OCI-LY7 (cell line): Measurements from ENCODE around the gene CCL1. TPM values are rescaled to one million over a fixed set of nuclear protein-coding genes. Genes with fewer than 3 reads are reported as not detected.
"Not testable (repeated sequence)": the region's sequence is repeated elsewhere in the genome, so short reads cannot be mapped to it uniquely, and the experiment has no call there.

Experiments
- BruUV-seq: library from RNA; stranded (reverse); fragments of 400-500 nt; replicated peaks from 2 replicates; lab custom pipeline; 2021; lab: Mats Ljungman, UMichigan
- CTCF ChIA-PET: fragments of 300-600 bp; sonication (Branson Sonifier 250); formaldehyde crosslinking; loops from one replicate; lab custom pipeline; 2022; ENCODE audit warnings: antibody characterized with exemption; ENCODE audit not compliant: unreplicated experiment; lab: Charles Lee
- POLR2A ChIA-PET: fragments of 300-600 bp; sonication (Branson Sonifier 250); formaldehyde crosslinking; loops from one replicate; lab custom pipeline; 2022; ENCODE audit warnings: antibody characterized with exemption; lab: Charles Lee
- DNase-seq: peaks from one replicate; pipeline ENCODE4 v3.0.0-alpha.2; 2015; ENCODE audit warnings: low spot score
- H2AFZ ChIP-seq: fragments of 200-600 bp; sonication (generic), shearing (Covaris generic); 2 replicates; pipeline ENCODE4 v1.6.1; 2014; ENCODE audit warnings: mild to moderate bottlenecking, antibody characterized with exemption, low read length, moderate library complexity
- H3K27ac ChIP-seq: fragments of 200-600 bp; sonication (generic); 2 replicates; pipeline ENCODE4 v1.5.1; 2014; ENCODE audit warnings: mixed run types, low read depth, mild to moderate bottlenecking, moderate library complexity, low read length, inconsistent platforms; ENCODE audit not compliant: poor library complexity, severe bottlenecking
- H3K36me3 ChIP-seq: fragments of 200-600 bp; sonication (generic); 2 replicates; pipeline ENCODE4 v1.6.1; 2014; ENCODE audit warnings: mild to moderate bottlenecking, antibody characterized with exemption, low read length, moderate library complexity, mixed read lengths; ENCODE audit not compliant: insufficient read depth
- H3K4me1 ChIP-seq: fragments of 200-600 bp; sonication (generic); 2 replicates; pipeline ENCODE4 v1.5.1; 2014; ENCODE audit warnings: mild to moderate bottlenecking, low read length; ENCODE audit not compliant: insufficient read depth, poor library complexity, severe bottlenecking
- H3K4me2 ChIP-seq: fragments of 200-600 bp; sonication (generic); 2 replicates; pipeline ENCODE4 v1.6.1; 2014; ENCODE audit warnings: mild to moderate bottlenecking, low read length
- H3K4me3 ChIP-seq: fragments of 200-600 bp; sonication (generic); 2 replicates; pipeline ENCODE4 v1.5.1; 2014; ENCODE audit warnings: mild to moderate bottlenecking, low read depth, low read length; ENCODE audit not compliant: poor library complexity, severe bottlenecking
- H3K79me2 ChIP-seq: fragments of 200-600 bp; sonication (generic); 2 replicates; pipeline ENCODE4 v1.6.1; 2016; ENCODE audit warnings: low read depth, mild to moderate bottlenecking, low read length, moderate library complexity, mixed read lengths; ENCODE audit not compliant: insufficient read depth
- H3K9me2 ChIP-seq: fragments of 200-600 bp; sonication (generic); 2 replicates; pipeline ENCODE4 v1.6.1; 2016; ENCODE audit warnings: mild to moderate bottlenecking, low read length, mixed read lengths; ENCODE audit not compliant: insufficient read depth
- H3K9me3 ChIP-seq: fragments of 200-600 bp; sonication (generic); 2 replicates; pipeline ENCODE4 v1.6.1; 2014; ENCODE audit warnings: mild to moderate bottlenecking, mixed run types, low read length, mixed read lengths
- H4K20me1 ChIP-seq: fragments of 200-600 bp; sonication (generic); 2 replicates; pipeline ENCODE4 v1.6.1; 2014; ENCODE audit warnings: mild to moderate bottlenecking, antibody characterized with exemption, low read length, moderate library complexity, mixed read lengths; ENCODE audit not compliant: insufficient read depth
- EZH2phosphoT487 ChIP-seq: fragments of 200-600 bp; sonication (generic); IDR thresholded peaks from 2 replicates; pipeline ENCODE4 v1.6.1; 2018; ENCODE audit warnings: low read depth, borderline replicate concordance, mild to moderate bottlenecking, mixed run types, antibody characterized with exemption, low read length, moderate library complexity, mixed read lengths
- intact Hi-C: fragments of 100-400 bp; cut with micrococcal nuclease; formaldehyde crosslinking; loops from one replicate; pipeline ENCODE4 v1.10.0; 2022; ENCODE audit not compliant: unreplicated experiment
- total RNA-seq, 2 experiments: library from RNA; depleted of rRNA in 1 of 2; stranded (reverse); fragments of >200 nt in 1 of 2; shearing (Covaris generic) in 1 of 2; gene quantifications; 2 replicates each; pipeline ENCODE4 v1.2.3, GENCODE V29; 2014 to 2022
- TF ChIP-seq, protein P1 (sequence below): fragments of 200-600 bp; sonication (generic); conservative IDR thresholded peaks from 2 replicates; pipeline ENCODE4 v1.5.1; 2014; ENCODE audit warnings: mild to moderate bottlenecking, antibody characterized with exemption, low read length, moderate library complexity, mixed read lengths

The CCL1 gene
- total RNA-seq, 2 experiments from 2014 or later = not detected

DNA sequence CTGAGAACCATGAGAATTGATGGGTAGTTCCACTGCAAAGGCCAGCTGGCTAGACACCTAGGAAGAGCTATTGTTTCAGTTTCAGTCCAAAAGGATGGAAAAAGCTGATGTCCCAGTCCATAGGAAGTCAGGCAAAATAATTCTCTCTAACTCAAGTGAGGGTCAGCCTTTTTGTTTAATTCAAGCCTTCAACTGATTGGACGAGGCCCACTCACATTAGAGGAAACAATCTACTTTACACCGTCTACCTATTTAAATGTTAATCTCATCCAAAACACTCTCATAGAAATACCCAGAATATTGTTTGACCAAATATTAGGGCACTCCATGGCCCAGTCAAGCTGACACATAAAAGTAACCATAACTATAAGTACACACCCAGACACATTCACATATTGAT, 21.1 kb downstream of the CCL1 start:
- DNase-seq = no peak
- Histone ChIP-seq H3K9me3 (no peaks in the 10 kb centered on the region), H3K4me1 (no peaks in the 10 kb centered on the region), H3K79me2 (no peaks in the 10 kb centered on the region), H3K9me2 (no peaks in the 10 kb centered on the region), H4K20me1 (no peaks in the 10 kb centered on the region), H3K4me3 (no peak overlapping the region), H3K4me2 (no peak overlapping the region), H3K36me3 (no peaks in the 10 kb centered on the region), H2AFZ (no peak overlapping the region), H3K27ac (no peak overlapping the region)
- CTCF ChIA-PET = no interaction called here
- BruUV-seq = no TSS peak
- intact Hi-C loops = no loop called here
- POLR2A ChIA-PET = no interaction called here
- TF ChIP-seq, protein P1, sequence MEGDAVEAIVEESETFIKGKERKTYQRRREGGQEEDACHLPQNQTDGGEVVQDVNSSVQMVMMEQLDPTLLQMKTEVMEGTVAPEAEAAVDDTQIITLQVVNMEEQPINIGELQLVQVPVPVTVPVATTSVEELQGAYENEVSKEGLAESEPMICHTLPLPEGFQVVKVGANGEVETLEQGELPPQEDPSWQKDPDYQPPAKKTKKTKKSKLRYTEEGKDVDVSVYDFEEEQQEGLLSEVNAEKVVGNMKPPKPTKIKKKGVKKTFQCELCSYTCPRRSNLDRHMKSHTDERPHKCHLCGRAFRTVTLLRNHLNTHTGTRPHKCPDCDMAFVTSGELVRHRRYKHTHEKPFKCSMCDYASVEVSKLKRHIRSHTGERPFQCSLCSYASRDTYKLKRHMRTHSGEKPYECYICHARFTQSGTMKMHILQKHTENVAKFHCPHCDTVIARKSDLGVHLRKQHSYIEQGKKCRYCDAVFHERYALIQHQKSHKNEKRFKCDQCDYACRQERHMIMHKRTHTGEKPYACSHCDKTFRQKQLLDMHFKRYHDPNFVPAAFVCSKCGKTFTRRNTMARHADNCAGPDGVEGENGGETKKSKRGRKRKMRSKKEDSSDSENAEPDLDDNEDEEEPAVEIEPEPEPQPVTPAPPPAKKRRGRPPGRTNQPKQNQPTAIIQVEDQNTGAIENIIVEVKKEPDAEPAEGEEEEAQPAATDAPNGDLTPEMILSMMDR = no peak
- no peak for TF ChIP-seq EZH2phosphoT487

DNA sequence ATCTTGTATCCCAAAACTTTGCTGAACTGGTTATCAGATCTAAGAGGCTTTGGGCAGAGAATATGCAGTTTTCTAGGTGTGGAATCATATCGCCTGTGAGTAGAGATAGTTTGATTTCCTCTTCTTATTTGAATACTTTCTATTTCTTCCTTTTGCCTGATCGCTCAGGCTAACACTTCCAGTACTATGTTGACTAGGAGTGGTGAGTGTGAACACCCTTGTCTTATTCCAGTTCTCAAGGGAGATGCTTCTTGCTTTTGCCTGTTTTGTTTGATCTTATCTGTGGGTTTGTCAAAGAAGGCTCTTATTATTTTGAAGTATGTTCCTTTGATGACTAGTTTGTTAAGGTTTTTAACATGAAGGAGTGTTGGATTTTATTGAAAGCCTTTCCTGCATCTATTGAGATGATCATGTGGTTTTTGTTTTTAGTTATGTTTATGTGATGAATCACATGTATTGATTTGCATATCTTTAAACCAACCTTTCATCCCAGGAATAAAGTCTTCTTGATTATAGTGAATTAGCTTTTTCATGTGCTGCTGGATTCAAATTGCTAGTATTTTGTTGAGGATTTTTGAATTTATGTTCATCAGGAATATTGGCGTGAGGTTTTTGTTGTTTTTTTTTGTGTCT, 23.8 kb downstream of the CCL1 start:
- Histone ChIP-seq H3K27ac (no peak overlapping the region), H3K4me3 (no peak overlapping the region), H2AFZ (no peak overlapping the region), H3K9me3 (no peaks in the 10 kb centered on the region), H3K4me1 (no peaks in the 10 kb centered on the region), H4K20me1 (no peaks in the 10 kb centered on the region), H3K9me2 (no peaks in the 10 kb centered on the region), H3K36me3 (no peaks in the 10 kb centered on the region), H3K4me2 (no peak overlapping the region), H3K79me2 (no peaks in the 10 kb centered on the region)
- no TSS peak for BruUV-seq
- no peak for DNase-seq
- TF ChIP-seq, protein P1 = no peak
- no peak for TF ChIP-seq EZH2phosphoT487
- CTCF ChIA-PET = no interaction called here
- POLR2A ChIA-PET = interaction anchor here (0.7 kb wide), 1 partner anchor 10 kb away, joined by 3 read pairs; no protein-coding TSS in a partner anchor
- intact Hi-C loops = loop anchor here (10.0 kb wide), 1 partner anchor 74 kb away; no protein-coding TSS in a partner anchor

DNA sequence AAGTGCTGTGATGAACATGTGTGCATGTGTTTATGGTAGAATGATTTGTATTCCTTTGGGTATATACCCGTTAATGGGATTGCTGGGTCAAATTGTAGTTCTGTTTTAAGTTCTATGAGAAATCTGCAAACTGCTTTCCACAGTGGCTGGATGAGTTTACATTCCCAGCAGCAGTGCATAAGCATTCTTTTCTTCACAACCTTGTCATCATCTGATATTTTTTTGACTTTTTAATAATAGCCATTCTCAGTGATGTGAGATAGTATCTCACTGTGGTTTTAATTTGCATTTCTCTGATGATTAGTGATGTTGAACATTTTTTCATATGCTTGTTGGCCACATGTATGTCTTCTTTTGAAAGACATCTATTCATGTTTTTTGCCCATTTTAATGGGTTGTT, 25.3 kb downstream of the CCL1 start:
- Histone ChIP-seq H3K9me2 (no peaks in the 10 kb centered on the region), H3K9me3 (no peaks in the 10 kb centered on the region), H4K20me1 (no peaks in the 10 kb centered on the region), H3K27ac (no peak overlapping the region), H3K79me2 (no peaks in the 10 kb centered on the region), H3K36me3 (no peaks in the 10 kb centered on the region), H3K4me3 (no peak overlapping the region), H2AFZ (no peak overlapping the region), H3K4me2 (no peak overlapping the region), H3K4me1 (no peaks in the 10 kb centered on the region)
- BruUV-seq = no TSS peak
- intact Hi-C loops = loop anchor here (10.0 kb wide), 1 partner anchor 73 kb away; no protein-coding TSS in a partner anchor
- DNase-seq = no peak
- TF ChIP-seq, protein P1 = no peak
- TF ChIP-seq EZH2phosphoT487 = no peak
- POLR2A ChIA-PET = no interaction called here
- CTCF ChIA-PET = no interaction called here

DNA sequence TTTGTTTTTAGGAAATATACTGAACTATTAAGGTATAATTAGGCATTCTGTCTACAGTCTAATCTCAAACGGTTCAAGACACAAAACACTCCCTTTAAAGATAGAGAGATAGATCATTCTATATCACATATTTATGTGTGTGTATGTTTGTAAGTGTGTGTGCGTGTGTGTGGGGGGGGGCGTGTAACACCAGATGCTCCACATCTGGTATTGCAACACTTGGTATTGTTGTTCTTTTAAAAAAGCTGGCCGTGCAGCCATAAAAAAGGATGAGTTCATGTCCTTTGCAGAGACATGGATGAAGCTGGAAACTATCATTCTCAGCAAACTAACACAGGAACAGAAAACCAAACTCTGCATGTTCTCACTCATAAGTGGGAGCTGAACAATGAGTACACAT, 35.5 kb downstream of the CCL1 start:
- H3K27ac ChIP-seq, H3K4me3 ChIP-seq, H3K36me3 ChIP-seq, H3K4me2 ChIP-seq, intact Hi-C loops, CTCF ChIA-PET, BruUV-seq, H3K9me2 ChIP-seq, H3K79me2 ChIP-seq, DNase-seq, H2AFZ ChIP-seq, H3K4me1 ChIP-seq, H4K20me1 ChIP-seq, H3K9me3 ChIP-seq: not testable (repeated sequence)
- POLR2A ChIA-PET = interaction anchor here (0.6 kb wide), 1 partner anchor 19 kb away, joined by 3 read pairs; no protein-coding TSS in a partner anchor
